GM15510 (cell line): Measurements from ENCODE around the gene POU2AF1.

Experiments
- POLR2A ChIP-seq: IDR thresholded peaks from 3 replicates; pipeline ENCODE4 v1.6.1; 2011; ENCODE audit warnings: borderline replicate concordance; ENCODE audit not compliant: insufficient read length; ENCODE audit errors: extremely low read depth

The POU2AF1 gene

GRCh38 chr11:111361052-111361801 is 17.8 kb downstream of the POU2AF1 start:
- TF ChIP-seq POLR2A = peak; percentile 32

GRCh38 chr11:111360150-111361043 is 18.7 kb downstream of the POU2AF1 start:
- TF ChIP-seq POLR2A = no peak

- no peak for TF ChIP-seq POLR2A
Measured at GRCh38 chr11:111359223-111360149, 19.6 kb downstream of the POU2AF1 start.

- peak; percentile 41 for TF ChIP-seq POLR2A
Measured at GRCh38 chr11:111358038-111359001, 20.8 kb downstream of the POU2AF1 start.

GRCh38 chr11:111357150-111358037 is 21.7 kb downstream of the POU2AF1 start:
- peak; percentile 23 for TF ChIP-seq POLR2A

GRCh38 chr11:111356660-111357048 is 22.4 kb downstream of the POU2AF1 start:
- TF ChIP-seq POLR2A = no peak

GRCh38 chr11:111355956-111356659 is 23.0 kb downstream of the POU2AF1 start:
- TF ChIP-seq POLR2A = no peak

GRCh38 chr11:111355101-111355500 is 24.0 kb downstream of the POU2AF1 start:
- peak; percentile 26 for TF ChIP-seq POLR2A

- TF ChIP-seq POLR2A = no peak
Measured at GRCh38 chr11:111354601-111354891, 24.5 kb downstream of the POU2AF1 start.

- no peak for TF ChIP-seq POLR2A
Measured at GRCh38 chr11:111353776-111354600, 25.1 kb downstream of the POU2AF1 start.

GRCh38 chr11:111352935-111353710 is 26.0 kb downstream of the POU2AF1 start:
- peak; percentile 6 for TF ChIP-seq POLR2A

- no peak for TF ChIP-seq POLR2A
Measured at GRCh38 chr11:111352231-111352746, 26.8 kb downstream of the POU2AF1 start.
